RWPE1 (cell line): Measurements from ENCODE around the gene DTL.
A peak's percentile ranks its signal among the peaks of the same experiment; 100 is the strongest.

Experiments
- CTCF ChIA-PET: fragments of 350-600 bp; sonication (Branson Sonifier 250); formaldehyde crosslinking; extraction: SDS; loops from one replicate; lab custom pipeline; 2021; lab: Yijun Ruan, JAX
- POLR2A ChIA-PET: fragments of 400-600 bp; formaldehyde crosslinking; extraction: SDS; loops from one replicate; lab custom pipeline; 2020; ENCODE audit warnings: antibody characterized with exemption; ENCODE audit not compliant: low non-redundant PET; lab: Yijun Ruan, JAX
- DNase-seq: peaks from one replicate; pipeline ENCODE4 v3.0.0; 2012; ENCODE audit warnings: low spot score
- H3K27ac ChIP-seq: fragments of 450-650 bp; 2 replicates; pipeline ENCODE4 v1.5.1; 2017
- TF ChIP-seq, protein P1 (sequence below): fragments of 450-650 bp; conservative IDR thresholded peaks from 2 replicates; pipeline ENCODE4 v1.5.1; 2017; ENCODE audit warnings: low read depth, mild to moderate bottlenecking

Gene DTL

DNA sequence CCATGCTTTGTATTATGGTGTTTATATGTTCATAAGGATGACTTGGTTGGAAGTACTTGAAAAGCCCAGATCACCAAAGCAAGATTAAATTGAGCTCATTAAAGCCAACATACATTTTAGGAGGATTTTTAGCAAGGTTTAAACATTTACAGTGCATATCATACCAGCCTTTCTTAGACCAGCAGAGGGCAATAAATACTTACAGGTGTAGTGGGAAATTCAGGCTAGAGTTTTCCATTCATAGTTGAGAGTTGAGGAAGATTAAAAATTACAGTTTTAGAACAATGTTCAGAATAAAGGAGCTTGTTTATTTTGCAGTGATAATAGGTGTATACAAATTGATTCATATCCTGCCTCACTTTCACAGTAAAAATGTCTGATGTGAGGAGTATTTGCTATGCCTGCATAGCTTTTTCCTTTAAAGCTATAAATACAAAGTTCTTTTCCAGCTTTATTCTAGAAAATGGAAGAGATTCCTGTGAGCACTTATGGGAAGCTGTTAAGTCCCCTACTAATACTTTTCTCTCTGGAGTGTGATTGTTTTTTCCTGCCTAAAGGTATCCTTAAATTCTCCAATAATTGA lies 35.3 kb downstream of the DTL start:
- TF ChIP-seq, protein P1, sequence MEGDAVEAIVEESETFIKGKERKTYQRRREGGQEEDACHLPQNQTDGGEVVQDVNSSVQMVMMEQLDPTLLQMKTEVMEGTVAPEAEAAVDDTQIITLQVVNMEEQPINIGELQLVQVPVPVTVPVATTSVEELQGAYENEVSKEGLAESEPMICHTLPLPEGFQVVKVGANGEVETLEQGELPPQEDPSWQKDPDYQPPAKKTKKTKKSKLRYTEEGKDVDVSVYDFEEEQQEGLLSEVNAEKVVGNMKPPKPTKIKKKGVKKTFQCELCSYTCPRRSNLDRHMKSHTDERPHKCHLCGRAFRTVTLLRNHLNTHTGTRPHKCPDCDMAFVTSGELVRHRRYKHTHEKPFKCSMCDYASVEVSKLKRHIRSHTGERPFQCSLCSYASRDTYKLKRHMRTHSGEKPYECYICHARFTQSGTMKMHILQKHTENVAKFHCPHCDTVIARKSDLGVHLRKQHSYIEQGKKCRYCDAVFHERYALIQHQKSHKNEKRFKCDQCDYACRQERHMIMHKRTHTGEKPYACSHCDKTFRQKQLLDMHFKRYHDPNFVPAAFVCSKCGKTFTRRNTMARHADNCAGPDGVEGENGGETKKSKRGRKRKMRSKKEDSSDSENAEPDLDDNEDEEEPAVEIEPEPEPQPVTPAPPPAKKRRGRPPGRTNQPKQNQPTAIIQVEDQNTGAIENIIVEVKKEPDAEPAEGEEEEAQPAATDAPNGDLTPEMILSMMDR = peak; percentile 57
- POLR2A ChIA-PET = no interaction called here
- CTCF ChIA-PET = interaction anchor here (0.6 to 3.1 kb wide), 29 partner anchors 9 to 1708 kb away, joined by 3 to 53 read pairs (median 4); partner anchors contain the start of genes DTL, INTS7 and NENF
- H3K27ac ChIP-seq = no peak overlapping the region
- DNase-seq = peak; percentile 20

DNA sequence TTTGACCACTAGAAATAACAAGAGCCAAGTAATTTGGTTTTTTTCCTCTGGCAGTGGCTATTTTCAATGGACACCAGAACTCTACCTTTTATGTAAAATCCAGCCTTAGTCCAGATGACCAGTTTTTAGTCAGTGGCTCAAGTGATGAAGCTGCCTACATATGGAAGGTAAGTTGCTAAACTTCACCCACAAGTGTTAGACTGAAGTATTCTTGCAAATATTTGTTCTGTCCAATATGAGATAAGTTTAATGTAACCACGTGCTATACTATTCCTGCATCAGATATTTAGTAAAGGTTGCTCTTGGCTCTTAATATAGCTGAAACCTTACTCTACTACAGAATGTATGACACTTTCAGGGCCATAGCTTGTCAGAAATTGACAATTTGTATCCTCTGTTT lies 36.5 kb downstream of the DTL start:
- ChIA-PET CTCF (interaction anchor here (0.5 to 1.7 kb wide), 3 partner anchors 17 to 384 kb away, joined by 5 to 6 read pairs (median 5); partner anchors contain the start of genes DTL and INTS7), POLR2A (no interaction called here)
- TF ChIP-seq, protein P1 = no peak
- H3K27ac ChIP-seq = no peak overlapping the region
- no peak for DNase-seq

DNA sequence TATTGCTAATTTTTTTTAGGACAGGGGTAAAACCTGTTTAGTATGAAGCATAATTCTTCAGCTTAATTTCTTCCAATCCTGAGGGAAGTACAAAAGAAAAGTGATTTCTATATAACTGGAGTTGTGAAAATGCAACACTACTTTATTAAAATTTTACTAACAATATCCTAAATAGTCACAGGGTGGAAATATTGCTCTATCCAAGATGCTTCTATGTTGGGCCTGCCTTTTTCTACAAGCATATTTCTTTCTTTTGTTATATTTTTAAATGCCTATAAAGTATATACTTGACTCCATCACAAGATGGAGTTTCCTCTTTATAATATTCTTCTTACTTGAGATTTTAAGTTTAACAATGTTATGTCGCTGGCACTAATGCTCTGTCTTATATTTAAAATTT lies 37.9 kb downstream of the DTL start:
- no peak overlapping the region for H3K27ac ChIP-seq
- TF ChIP-seq, protein P1 = no peak
- DNase-seq = no peak
- ChIA-PET CTCF (interaction anchor here (0.6 to 1.7 kb wide), 2 partner anchors 50 to 382 kb away, joined by 5 to 6 read pairs; no protein-coding TSS in a partner anchor), POLR2A (no interaction called here)

DNA sequence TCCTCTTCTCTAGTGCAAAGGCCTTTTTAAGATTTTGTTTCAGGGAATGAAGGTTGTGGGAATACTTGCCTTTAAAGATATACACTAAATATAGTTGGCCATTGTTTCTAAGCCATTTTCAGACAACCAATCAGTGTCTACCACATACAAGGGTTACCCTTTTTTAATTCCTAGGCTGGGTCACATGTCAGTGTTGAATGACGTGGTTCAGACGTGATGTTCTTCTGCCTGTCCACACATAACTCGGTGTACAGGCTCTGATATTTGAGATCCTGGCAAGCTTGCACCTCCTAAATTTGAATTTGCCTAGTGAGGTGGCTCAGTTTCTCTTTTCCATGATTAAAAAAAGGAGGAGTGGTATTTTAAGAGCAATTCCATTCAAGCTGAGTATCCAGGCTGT lies 38.8 kb downstream of the DTL start:
- DNase-seq = no peak
- CTCF ChIA-PET = no interaction called here
- POLR2A ChIA-PET = no interaction called here
- TF ChIP-seq, protein P1 = no peak
- H3K27ac ChIP-seq = no peak overlapping the region

DNA sequence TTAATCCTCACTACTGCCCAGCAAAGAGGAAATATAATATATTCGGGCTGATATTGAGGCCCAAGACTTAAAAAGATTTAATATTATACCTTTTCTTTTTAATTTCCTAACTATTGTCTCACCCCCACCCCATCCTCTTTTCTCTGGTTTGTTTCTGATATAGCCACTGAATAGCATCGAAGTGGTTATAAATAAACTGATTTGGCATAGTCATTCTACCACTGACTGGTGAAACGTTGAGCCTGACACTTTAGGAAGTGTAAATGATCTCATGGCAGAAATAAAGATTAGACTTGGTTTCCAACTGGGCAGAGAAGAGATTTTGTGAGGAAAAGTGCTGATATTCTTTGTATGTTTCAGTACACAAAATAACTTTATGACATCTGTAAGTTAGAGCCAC lies 39.3 kb downstream of the DTL start:
- TF ChIP-seq, protein P1 = no peak
- ChIA-PET POLR2A (no interaction called here), CTCF (no interaction called here)
- no peak overlapping the region for H3K27ac ChIP-seq
- DNase-seq = no peak

DNA sequence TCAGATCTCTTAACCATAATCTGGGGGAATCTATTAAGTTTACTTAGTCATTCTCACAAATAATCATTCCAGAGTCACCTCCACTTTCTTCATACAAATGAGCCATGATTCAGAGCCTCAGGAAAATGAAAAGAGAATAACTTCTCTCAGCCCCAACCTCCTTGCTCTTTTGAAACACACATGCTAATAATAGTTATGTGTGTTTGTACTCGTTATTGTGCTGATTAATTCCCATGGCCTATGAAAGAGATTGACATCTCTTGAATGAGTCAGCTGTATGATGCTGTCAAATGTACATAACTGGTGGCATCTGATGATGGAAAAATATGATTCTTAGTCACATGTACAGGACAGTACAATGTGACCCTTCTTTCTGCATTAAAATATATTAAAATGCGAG lies 41.5 kb downstream of the DTL start:
- TF ChIP-seq, protein P1 = no peak
- DNase-seq = peak; percentile 34
- ChIA-PET CTCF (interaction anchor here (1.4 kb wide), 1 partner anchor 11 kb away, joined by 5 read pairs; no protein-coding TSS in a partner anchor), POLR2A (no interaction called here)
- H3K27ac ChIP-seq = no peak overlapping the region
